H4 (cell line): Measurements from ENCODE around the gene CUL4A. TPM values are rescaled to one million over a fixed set of nuclear protein-coding genes. Genes with fewer than 3 reads are reported as not detected.
A peak's percentile ranks its signal among the peaks of the same experiment; 100 is the strongest.

Experiments
- DNase-seq: peaks from one replicate; pipeline ENCODE4 v3.0.0-alpha.2; 2015; ENCODE audit warnings: low spot score
- total RNA-seq: library from RNA; depleted of rRNA; stranded (reverse); fragments of >200 nt; shearing (Covaris generic); gene quantifications from 2 replicates; pipeline ENCODE4 v1.2.3, GENCODE V29; 2014

CUL4A gene
- total RNA-seq, 1 experiment from 2014 or later: 62.3 TPM

DNA sequence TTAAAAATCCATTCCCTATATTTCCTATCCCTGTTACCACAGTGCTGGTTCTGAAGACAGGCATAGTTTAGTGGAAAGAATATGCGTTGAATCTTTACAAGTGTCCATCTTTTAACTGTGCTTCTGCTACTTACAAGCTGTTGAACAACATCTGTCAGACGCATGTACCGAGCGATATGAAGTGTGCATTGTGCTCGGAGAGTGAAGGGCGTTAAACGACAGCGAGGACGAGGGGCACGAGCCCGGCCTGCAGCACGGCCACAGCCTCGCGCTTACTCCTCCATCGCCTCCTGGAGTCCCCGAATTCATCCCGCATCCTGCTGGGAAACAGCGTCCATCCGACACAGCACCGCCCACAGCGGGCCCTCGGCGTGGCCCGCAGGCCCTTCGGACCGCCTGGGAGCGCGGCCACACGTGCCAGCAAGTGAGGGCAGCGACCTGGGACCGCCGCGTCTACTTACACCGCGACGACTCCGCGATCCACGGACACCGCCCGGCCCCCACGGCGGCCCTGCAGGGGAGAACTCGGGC, 1.5 kb upstream of the CUL4A start:
- no peak for DNase-seq

DNA sequence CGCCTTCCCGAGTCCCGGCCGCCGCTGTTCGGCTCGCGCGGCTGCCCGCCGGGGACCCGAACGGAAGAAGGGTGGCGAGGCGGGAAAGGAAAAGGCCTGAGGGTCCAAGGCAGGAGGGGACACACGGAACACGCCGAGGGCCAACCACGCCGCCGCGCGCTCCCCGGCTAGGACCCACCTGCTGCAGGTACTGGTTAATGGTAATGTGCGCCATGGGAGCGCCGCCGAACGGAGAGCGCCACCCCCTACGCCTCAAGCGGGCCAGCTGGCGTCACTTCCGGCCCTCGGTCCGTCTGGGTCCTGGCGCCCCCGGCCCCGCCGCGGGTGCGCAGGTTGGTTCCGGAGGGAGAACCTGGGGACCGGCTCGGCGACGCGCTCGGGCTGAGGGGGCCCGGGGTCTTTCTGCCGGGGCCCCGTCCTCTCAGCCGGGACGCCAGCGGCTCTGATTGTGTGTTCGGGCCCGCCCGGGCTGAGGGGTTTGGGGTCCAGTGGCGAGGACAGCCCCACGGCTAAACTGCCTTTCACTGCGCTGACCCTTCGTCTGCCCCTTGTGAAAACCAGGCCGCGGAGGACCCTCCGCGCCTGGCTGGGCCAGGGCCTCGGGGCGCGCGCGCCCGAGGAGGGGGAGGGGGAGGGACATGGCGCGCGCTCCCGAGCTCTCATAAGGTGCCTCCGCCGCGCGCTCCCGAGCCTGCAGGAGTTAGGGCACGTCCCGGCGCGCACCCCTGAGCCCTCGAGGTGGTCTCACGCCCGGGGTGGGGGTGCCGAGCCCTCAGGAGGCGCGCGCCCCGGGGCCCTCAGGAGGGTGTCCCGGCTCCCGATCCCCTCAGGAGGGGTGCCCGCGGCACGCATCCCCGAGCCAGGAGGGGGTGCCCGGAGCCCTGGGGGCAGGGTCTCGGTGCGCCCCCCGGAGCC, 735 bp upstream of the CUL4A start, which contains the start of gene PCID2:
Gene PCID2 (minus strand): TSS at position 249 of the 915 bp plus-strand sequence. CDS start 35 bp downstream, at position 214.
- peak; percentile 61 for DNase-seq

GRCh38 chr13:113209759-113210421, 477 bp downstream of the CUL4A start:
- peak; percentile 16 for DNase-seq

GRCh38 chr13:113210833-113211232, 1.4 kb downstream of the CUL4A start:
- no peak for DNase-seq

DNA sequence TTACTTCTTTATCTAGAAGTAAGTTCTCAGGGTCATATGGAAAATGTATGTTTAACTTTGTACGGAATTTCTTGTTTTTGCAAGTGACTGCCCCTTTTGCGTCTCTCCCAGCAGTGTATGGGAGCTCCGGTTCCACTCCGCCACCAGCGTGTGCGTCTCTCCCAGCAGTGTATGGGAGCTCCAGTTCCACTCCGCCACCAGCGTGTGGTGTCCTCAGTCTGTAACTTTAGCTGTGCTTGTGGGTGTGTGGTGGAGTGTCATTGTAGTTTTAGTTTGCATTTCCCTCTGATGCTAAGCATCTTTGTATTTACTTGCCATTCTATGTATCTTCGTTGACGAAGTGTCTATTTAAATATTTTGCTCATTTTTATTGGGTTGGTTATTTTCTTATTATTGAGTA, 2.4 kb downstream of the CUL4A start:
- DNase-seq: peak; percentile 19

GRCh38 chr13:113216254-113217048, 7.0 kb downstream of the CUL4A start:
- peak; percentile 68 for DNase-seq

- no peak for DNase-seq
Measured at GRCh38 chr13:113218586-113218985, 9.2 kb downstream of the CUL4A start.

- no peak for DNase-seq
Measured at GRCh38 chr13:113219256-113219940, 10.0 kb downstream of the CUL4A start.

- DNase-seq: no peak
Measured at GRCh38 chr13:113220141-113220598, 10.8 kb downstream of the CUL4A start.

DNA sequence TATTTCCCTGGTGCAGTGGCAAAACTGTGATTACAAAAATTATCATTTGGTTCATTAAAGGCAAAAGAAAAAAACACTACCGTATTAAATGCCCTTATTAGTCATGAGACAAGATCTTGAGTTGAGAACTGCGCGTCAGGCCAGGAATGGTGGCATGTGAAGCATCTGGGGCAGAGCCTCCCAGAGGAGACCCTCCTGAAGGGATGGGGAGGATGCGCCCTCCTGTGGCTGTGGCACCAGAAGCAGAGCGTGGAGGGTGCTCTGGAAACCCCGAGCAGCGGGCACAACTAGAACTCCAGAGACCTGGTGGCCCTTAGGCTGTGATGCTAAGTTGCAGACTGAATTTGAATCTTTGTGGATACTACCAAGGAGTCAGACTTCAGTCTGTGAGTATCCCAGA, 11.5 kb downstream of the CUL4A start:
- DNase-seq: no peak

GRCh38 chr13:113223070-113223469, 13.7 kb downstream of the CUL4A start:
- DNase-seq: no peak

DNA sequence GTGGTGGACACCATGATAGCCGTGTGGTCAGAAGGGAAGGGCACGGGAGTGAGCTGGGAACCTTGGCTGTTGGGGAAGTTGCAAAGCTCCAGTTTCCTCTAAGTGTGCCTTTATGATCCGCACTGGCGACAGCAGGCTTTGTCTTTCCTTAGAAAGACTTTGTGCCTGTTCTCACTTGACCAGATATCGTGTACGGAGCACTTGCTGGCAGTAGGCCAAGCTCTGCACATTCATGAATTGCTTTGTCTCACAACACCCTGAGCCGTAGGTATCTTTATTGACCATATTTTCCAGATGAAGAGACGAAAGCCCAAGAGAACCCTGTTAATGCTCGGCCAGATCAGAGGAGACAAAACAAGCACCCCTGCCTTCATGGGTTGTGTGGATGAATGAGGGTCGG, 15.1 kb downstream of the CUL4A start:
- no peak for DNase-seq

- no peak for DNase-seq
Measured at GRCh38 chr13:113225515-113225914, 16.1 kb downstream of the CUL4A start.

DNA sequence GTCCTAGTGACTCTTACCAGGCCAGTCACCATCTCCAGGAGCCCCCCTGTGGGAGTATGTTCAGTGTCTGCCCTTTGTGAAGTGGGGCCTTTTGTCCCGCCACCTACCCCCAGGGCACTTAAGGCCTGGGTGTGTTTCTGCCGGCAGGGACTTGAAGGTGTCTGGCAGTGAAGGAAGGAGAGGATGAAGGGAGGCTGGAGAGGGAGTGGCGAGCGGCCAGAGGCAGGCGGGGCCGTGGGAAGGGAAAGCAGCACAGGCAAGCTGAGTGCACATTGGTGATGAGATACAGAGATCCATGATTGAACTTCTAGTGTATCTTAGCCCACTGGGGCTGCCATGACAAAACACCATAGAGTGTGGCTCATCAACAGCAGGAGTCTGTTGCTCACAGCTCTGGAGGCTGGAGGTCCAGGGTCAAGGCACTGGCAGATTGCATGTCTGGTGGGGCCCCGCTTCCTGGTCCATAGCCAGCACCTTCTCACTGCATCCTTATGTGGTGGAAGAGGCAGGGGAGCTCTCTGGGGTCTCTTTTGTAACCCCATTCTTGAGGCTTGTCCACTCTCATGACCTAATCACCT, 17.5 kb downstream of the CUL4A start:
- no peak for DNase-seq

- DNase-seq: no peak
Measured at GRCh38 chr13:113229161-113229560, 19.7 kb downstream of the CUL4A start.

DNA sequence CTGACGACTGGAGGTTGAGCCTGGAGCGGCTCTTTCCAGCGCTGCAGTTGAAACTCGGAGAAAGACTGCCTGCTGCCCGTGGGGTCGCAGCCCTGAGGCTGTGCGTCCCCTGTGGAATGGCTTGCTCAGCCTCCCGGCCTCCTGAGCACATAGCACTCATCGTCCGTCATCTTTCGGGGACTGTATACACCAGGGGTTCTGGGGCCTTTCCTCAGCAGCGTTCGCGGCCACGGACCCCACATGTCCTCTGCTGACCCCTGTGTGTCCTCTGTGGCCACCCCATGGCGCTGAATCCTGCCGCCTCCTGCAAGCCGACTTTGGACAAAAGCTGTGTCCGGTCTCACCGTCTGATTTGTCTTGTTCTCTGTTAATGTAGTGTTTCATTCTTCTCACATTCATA, 20.4 kb downstream of the CUL4A start:
- no peak for DNase-seq

DNA sequence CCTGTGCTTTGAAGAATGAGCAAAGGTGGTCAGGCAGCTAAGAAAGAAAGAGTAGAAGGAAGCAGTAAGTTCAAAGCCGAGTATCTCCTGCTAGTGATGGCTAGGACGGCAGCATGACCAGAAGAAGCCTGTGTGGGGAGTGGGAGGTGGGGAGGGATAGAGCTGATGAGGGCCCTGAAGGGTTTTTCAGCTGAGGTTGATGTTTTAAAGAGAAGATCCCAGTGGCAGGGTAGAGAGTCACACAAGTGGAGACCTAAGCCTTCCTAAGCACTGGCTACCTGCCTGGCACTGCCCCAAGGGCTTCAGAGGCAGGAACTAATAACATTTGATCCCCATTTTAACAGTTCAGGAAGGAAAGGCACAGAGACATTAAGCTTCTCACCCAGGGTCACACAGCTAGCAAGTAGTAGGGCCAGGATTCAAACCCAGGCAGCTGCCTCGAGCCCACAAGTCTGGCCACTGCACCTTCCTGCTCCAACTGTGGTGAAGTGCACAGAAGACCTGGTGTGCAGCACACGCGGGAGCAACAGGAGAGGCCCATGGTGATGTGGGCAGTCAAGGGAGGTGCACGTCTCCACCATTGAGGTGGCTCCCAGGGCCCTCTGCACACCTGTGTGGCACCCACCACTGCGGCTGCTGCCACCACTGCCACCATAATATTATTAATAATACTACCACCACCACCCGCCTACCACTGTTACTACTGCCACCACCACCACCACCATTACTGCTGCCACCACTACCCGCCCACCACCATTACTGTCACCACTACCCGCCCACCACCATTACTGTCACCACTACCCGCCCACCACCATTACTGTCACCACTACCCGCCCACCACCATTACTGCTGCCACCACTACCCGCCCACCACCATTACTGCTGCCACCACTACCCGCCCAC, 22.1 kb downstream of the CUL4A start:
- DNase-seq: no peak

DNA sequence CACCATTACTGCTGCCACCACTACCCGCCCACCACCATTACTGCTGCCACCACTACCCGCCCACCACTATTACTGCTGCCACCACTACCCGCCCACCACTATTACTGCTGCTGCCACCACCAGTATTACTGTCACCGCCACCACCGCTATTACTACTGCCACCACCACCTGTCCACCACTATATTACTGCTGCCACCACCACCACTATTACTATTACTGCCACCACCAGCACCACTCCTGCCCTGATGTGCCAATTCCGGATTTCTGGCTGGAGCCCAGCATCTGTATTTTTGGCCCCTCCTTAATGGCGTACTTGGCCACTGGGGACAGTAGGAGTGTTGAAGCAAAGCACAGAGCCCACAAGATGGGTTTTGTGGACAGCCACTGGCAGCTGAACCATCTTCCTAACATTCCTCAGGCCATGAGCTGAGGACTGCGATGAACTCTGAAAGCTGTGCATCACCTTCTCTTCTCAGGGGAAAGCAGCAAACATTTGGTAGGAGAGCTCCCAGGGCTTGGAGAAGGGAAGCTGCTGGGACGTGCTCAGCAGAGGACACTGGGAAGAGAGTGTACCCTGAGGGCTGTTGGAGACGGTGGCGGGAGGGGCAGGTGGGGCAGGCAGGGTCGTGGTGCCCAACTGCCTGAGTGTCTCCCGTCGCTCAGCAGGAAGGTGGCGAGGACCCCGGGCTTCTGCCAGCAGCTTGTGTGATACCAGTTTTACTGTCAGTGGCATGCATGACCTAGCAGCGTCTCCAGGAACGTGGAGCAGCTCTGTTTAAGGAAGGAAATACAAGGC, 23.0 kb downstream of the CUL4A start:
- DNase-seq: no peak

DNA sequence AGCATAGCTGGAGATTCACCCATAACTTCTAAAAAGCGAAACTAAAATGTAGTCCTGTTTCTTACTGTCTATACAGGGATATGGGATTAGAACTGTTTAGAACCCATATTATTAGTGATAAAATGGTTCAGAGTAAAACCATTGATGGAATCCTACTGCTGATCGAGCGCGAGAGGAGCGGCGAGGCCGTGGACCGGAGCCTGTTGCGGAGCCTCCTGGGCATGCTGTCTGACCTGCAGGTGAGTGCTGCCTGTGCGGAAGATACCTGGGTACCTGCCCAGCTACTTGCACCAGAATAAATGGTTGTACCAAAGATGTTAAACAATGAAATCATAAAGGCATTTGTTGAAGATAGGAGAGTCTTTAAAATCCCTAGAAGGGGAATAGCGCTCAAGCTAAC, 23.7 kb downstream of the CUL4A start:
- no peak for DNase-seq
